ENCODE data around the gene SPON1.

DNA sequence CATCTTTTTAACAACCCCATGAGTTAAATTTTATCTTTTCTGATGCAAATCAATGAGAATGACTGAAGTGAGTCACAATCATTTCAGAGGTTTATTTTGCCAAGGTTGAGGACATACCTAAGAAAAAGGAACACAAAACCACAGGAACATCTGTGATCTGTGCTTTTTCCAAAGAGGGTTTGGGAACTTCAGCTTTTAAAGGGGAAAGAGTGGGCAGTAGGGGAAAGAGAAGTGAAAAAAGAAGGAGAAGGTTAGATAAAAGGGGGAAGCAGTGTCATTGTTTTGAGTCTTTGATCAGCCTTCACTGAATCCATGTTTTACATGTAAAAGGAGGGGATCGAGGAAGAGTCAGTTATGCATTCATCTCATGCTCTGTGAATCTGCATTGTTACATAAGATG lies 45.3 kb upstream of the SPON1 start:
- TF ChIP-seq, protein P1, sequence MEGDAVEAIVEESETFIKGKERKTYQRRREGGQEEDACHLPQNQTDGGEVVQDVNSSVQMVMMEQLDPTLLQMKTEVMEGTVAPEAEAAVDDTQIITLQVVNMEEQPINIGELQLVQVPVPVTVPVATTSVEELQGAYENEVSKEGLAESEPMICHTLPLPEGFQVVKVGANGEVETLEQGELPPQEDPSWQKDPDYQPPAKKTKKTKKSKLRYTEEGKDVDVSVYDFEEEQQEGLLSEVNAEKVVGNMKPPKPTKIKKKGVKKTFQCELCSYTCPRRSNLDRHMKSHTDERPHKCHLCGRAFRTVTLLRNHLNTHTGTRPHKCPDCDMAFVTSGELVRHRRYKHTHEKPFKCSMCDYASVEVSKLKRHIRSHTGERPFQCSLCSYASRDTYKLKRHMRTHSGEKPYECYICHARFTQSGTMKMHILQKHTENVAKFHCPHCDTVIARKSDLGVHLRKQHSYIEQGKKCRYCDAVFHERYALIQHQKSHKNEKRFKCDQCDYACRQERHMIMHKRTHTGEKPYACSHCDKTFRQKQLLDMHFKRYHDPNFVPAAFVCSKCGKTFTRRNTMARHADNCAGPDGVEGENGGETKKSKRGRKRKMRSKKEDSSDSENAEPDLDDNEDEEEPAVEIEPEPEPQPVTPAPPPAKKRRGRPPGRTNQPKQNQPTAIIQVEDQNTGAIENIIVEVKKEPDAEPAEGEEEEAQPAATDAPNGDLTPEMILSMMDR (IDR thresholded peaks at IDR 0.05) = no peak
- no peak for TF ChIP-seq POLR2A (IDR thresholded peaks at IDR 0.05)

Data from heart left ventricle (tissue), 13 donors.